GM12891 (cell line): ENCODE data around the gene A4GALT.
"Not testable (repeated sequence)": the region's sequence is repeated elsewhere in the genome, so short reads cannot be mapped to it uniquely, and the experiment has no call there.

ENCODE experiments used
- POLR2A ChIP-seq: IDR thresholded peaks from 2 replicates; pipeline ENCODE4 v1.6.1; 2011; ENCODE audit warnings: low read depth, low read length, control low read depth
- POLR2AphosphoS5 ChIP-seq: IDR thresholded peaks from 2 replicates; pipeline ENCODE4 v1.6.1; 2011; ENCODE audit warnings: low read depth, low read length, control low read depth
- POU2F2 ChIP-seq: IDR thresholded peaks from 2 replicates; pipeline ENCODE4 v1.6.1; 2011; ENCODE audit warnings: low read depth, mild to moderate bottlenecking, control low read depth, low read length, moderate library complexity
- TAF1 ChIP-seq: IDR thresholded peaks from 2 replicates; pipeline ENCODE4 v1.6.1; 2011; ENCODE audit warnings: low read depth, low read length, control low read depth

DNA sequence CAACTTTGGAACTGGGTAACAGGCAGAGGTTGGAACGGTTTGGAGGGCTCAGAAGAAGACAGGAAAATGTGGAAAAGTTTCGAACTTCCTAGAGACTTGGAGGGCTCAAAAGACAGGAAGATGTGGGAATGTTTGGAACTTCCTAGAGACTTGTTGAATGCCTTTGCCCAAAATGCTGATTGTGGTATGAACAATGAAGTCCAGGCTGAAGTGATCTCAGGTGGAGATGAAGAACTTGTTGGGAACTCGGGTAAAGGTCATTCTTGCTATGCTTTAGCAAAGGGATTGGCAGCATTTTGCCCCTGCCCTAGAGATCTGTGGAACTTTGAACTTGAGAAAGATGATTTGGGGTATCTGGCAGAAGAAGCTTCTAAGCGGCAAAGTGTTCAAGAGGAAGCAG is 42.7 kb downstream of the A4GALT start:
- TF ChIP-seq POLR2AphosphoS5, POLR2A, TAF1, POU2F2: not testable (repeated sequence)
